Measurements from ENCODE around the gene NIPSNAP2.

NIPSNAP2 gene

DNA sequence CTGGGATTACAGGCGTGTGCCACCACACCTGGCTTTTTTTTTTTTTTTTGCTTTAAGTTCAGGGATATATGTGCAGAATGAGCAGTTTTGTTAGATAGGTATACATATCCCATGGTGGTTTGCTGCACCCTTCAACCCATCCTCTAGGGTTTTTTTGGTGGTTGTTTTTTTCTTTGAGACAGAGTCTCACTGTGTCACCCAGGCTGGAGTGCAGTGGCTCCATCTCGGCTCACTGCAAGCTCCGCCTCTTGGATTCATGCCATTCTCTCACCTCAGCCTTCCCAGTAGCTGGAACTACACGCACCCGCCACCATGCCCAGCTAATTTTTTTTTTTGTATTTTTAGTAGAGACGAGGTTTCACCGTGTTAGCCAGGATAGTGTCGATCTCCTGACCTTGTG, 84.4 kb downstream of the NIPSNAP2 start:
- DNase-seq: peak; percentile 17
